Choroid plexus epithelial cell (primary cell): Measurements from ENCODE around the gene CADM4.

Experiments used
- DNase-seq: peaks from one replicate; pipeline ENCODE4 v3.0.0-alpha.2; 2010; ENCODE audit warnings: low read depth
- H3K4me3 ChIP-seq: 2 replicates; pipeline ENCODE4 v1.5.1; 2011; ENCODE audit warnings: low read depth, mild to moderate bottlenecking, control low read depth, low read length, moderate library complexity
- CTCF ChIP-seq: conservative IDR thresholded peaks from 2 replicates; pipeline ENCODE4 v1.5.1; 2011; ENCODE audit warnings: low read depth, mild to moderate bottlenecking, control low read depth, inconsistent platforms, low read length, moderate library complexity

Gene CADM4

DNA sequence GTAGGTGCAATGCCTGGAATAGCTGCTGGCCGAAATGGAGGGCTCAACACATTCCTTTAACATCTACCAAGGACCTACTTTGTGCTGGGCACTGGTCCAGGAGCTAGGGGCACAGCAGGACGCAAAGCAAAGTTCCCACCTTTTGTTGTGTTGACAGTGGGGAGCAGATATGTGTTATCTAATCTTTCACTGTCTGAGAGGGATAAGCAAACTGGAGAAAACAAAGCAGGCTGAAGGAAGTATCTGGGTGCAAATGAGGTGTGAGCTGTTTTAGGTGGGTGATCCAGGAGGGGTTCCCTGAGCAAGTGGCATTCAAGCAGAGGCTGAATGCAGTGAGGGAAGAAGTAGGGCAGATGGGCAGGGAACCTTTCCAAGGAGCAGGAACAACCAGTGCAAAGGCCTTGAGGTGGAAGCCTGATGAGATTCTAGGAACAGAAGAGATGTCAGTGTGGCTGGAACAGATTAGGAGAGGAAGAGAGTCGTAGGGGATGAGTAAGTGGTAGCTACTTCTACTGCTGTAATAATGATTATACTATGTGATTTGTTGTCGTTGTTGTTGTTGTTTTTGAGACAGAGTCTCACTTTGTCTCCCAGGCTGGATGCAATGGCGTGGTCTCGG, 32.5 kb upstream of the CADM4 start:
- H3K4me3 ChIP-seq, result no peak overlapping the region
- DNase-seq, result peak; percentile 31
- TF ChIP-seq CTCF, result no peak

DNA sequence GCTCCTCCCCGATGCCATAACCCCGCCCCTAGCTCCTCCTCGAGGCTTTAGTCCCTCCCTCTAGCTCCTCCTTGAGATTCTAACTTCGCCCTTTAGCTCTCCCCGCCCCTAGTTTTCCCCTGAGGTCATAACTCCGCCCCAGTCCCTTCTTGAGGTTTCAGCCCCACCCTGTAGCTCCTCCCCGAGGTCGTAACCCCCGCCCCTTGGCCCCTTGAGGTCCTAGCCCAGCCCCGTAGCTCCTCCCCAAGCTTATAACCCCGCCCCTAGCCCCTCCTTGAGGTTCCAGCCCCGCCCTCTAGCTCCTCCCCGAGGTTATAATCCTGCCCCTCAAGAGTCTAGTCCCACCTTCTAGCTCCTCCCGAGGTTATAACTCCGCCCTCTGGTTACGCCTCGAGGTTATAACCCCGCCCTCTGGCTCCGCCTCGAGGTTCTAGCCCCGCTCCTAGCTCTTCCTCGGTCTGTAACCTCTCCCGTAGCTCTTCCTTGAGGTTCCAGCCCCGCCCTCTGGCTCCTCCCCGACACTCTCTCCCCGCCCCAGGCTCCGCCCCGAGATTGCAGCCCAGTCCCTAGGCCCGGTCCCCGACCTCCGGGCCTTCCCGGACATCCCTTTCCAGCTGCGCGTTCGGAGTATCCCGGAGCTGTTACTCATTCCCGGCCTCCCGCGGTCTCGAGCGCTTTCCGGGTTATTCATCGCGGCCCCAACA, 28.9 kb upstream of the CADM4 start:
- peak; percentile 100 for DNase-seq
- TF ChIP-seq CTCF, result no peak
- H3K4me3 ChIP-seq, result peak overlapping the region; percentile 84

DNA sequence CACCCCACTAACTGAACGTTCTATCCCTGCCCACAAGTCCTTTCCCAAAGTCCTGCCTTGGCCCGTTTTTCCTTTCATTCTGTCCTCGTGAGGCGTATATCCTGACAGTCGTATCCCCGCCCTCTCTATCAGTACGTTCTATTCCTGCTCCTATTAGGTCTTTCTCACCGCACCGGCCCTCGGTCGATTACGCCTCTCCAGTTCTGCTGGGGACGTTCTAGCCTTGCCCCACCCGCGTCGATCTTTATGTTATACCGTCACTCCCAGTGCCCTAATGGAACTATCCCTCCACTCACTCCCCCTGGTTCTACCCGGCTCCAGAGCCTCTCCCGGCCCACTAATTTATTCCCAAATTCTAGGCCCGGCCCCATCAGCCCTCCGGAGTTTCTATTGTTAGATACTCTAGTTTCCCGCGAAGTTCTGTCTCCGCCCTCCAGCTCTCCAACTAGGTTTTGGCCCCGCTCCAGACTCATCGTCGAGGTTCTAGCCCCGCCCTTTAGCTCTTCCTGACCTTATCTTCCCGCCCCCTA, 28.3 kb upstream of the CADM4 start:
- TF ChIP-seq CTCF, result no peak
- DNase-seq, result no peak
- H3K4me3 ChIP-seq, result peak overlapping the region; percentile 84

- DNase-seq, result no peak
- no peak for TF ChIP-seq CTCF
Observed at GRCh38 chr19:43667126-43667875, 27.7 kb upstream of the CADM4 start.

GRCh38 chr19:43664018-43664417, 24.4 kb upstream of the CADM4 start:
- no peak for TF ChIP-seq CTCF
- DNase-seq, result no peak
- no peak overlapping the region for H3K4me3 ChIP-seq

More at GRCh38 chr19:43667126-43667875, 27.7 kb upstream of the CADM4 start:
- peak overlapping the region; percentile 84 for H3K4me3 ChIP-seq

DNA sequence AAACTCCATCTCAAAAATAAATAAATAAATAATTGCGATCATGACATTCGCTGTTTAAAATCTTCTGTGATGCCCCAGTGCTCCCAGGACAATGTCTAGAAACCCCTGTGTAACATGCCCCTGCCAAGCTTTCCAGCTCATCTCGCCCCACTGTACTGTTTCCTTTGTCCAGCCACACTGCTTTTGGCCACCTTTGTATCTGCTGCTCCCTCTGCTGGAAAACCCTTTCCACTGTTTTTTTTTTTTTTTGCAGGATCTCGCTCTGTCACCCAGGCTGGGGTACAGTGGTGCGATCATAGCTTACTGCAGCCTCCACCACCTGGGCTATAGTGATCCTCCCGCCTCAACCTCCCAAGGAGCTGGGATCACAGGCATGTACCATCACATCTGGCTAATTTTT, 22.8 kb upstream of the CADM4 start:
- peak; percentile 47 for DNase-seq
- no peak overlapping the region for H3K4me3 ChIP-seq
- TF ChIP-seq CTCF, result peak; percentile 73
